Type B pancreatic cell (in vitro differentiated cells): Measurements from ENCODE around the gene HARS2. TPM values are rescaled to one million over a fixed set of nuclear protein-coding genes. Genes with fewer than 3 reads are reported as not detected.

Experiments used
- DNase-seq: peaks from one replicate; pipeline ENCODE4 v3.0.0; 2021; ENCODE audit warnings: mixed read lengths; ENCODE audit not compliant: unreplicated experiment; ENCODE audit errors: extremely low spot score
- H3K27ac Mint-ChIP-seq: 2 replicates; pipeline ENCODE4 v1.8.0; 2021; ENCODE audit warnings: mild to moderate bottlenecking, mixed read lengths
- H3K27me3 Mint-ChIP-seq: 2 replicates; pipeline ENCODE4 v1.8.0; 2021; ENCODE audit warnings: mixed read lengths
- H3K36me3 Mint-ChIP-seq: 2 replicates; pipeline ENCODE4 v1.8.0; 2021; ENCODE audit warnings: mixed read lengths
- H3K4me1 Mint-ChIP-seq: one replicate; pipeline ENCODE4 v1.8.0; 2021; ENCODE audit warnings: mixed read lengths; ENCODE audit not compliant: unreplicated experiment
- H3K4me3 Mint-ChIP-seq: 2 replicates; pipeline ENCODE4 v1.8.0; 2021; ENCODE audit warnings: mild to moderate bottlenecking, mixed read lengths
- H3K9me3 Mint-ChIP-seq: 2 replicates; pipeline ENCODE4 v1.8.0; 2021; ENCODE audit warnings: mixed read lengths
- CTCF ChIP-seq: fragments of 200-600 bp; sonication (generic); conservative IDR thresholded peaks from 2 replicates; pipeline ENCODE4 v1.5.0; 2021; ENCODE audit warnings: antibody characterized with exemption, mild to moderate bottlenecking
- microRNA-seq: library from miRNA; unstranded; fragments of <30 nt; microRNA quantifications from one replicate; pipeline ENCODE4, GENCODE V29; 2020
- total RNA-seq: library from RNA; stranded (reverse); gene quantifications from 2 replicates; pipeline ENCODE4 v1.2.1, GENCODE V29; 2021; ENCODE audit warnings: low replicate concordance

The HARS2 gene
- total RNA-seq, 1 donor from 2014 or later, result 39.3 TPM

DNA sequence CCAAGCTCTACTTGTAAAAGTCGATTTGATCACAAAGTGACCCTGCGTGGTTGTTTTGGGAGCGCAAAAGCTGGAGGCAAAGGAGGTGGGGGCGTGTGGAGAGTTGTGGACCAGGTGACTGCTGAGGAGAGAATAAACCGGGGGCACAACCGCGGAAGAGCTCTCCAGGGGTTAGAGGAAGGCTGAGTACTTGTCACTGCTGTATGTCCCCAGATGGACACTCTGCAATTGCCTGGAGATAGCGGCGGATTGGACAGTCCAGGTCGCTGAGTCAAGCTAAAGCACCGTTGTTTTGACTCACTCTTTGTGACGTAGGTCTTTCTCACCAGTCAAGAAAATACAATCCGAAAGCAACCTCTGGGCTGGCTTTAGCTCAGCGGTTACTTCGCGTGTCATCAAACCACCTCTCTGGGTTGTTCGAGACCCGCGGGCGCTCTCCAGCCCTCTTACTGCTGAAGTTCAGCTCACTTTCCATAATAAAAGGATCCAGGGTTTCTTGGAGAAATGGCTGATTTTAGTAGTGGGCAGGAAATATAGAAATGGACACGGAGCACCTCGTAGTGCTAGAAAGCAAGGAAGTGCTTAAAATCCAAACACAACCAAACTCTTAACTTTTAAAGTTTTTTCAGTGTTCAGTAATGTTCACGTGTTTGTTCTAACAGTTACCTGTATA is 34.7 kb downstream of the HARS2 start:
- DNase-seq, result peak; percentile 76
- no peak for TF ChIP-seq CTCF

DNA sequence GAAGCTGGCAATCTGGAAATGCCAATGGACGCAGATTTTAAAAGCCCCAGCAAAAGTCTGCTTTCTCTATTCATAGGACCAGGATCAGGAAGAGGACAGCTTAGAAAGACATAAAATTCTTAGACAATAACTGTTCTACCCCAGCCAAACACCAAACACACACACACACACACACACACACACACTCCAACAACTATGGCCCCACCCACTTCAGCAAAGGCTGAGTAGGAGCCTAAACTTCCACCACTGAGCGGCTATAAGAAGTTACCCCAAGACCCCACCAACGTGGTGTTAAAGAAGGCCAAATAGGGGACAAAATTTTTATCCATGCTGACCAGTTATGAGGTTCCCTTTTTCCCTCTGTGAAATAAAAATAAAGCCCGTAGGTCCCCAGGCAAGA is 41.8 kb downstream of the HARS2 start:
- Mint-ChIP-seq H3K27me3 (peaks cover 34% of the 10 kb centered on the region), H3K9me3 (no peaks in the 10 kb centered on the region), H3K36me3 (no peaks in the 10 kb centered on the region), H3K4me3 (no peak overlapping the region), H3K27ac (no peak overlapping the region), H3K4me1 (no peaks in the 10 kb centered on the region)
- DNase-seq, result no peak
- TF ChIP-seq CTCF, result no peak

More for the DNA sequence above, 34.7 kb downstream of the HARS2 start:
- no peaks in the 10 kb centered on the region for H3K4me1 Mint-ChIP-seq
- no peaks in the 10 kb centered on the region for H3K9me3 Mint-ChIP-seq
- peaks cover 18% of the 10 kb centered on the region for H3K27me3 Mint-ChIP-seq
- peak overlapping the region; percentile 71 for H3K27ac Mint-ChIP-seq
- no peaks in the 10 kb centered on the region for H3K36me3 Mint-ChIP-seq
- peak overlapping the region; percentile 85 for H3K4me3 Mint-ChIP-seq

DNA sequence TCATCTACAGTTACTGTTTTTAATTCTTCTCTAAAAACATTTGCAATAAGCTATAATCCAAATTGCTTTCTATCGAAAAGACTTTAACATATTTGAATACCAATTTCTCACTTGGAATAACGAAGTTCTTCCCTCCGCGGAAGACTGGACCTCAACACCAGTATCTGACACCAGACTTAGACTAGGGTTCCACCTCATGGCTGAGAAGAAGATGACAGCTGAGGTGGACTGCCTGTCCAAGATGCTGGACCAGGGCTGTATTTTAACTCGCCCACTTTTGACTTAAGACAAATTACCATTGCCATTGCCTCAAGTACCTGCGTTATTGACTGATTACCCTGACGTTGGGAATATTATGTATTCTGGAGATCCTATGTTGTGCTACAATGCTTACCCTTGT is 43.1 kb downstream of the HARS2 start:
- H3K4me3 Mint-ChIP-seq, result no peak overlapping the region
- TF ChIP-seq CTCF, result peak; percentile 48

DNA sequence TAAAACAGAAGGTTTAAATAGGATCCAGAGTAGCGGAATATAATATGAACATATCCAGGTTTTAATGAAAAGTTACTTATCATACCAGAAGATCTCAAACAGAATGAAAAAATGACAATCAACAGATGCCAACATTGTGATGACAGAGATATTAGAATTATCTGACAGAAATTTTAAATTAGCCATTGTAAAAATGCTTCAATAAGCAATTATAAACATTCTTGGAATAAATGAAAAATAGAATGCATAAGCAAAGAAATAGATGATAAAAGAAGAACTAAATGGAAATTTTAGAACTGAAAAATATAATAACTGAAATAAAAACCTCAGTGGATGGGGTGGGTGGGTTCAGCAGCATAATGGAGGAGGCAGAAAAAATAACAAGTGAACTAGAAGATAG is 46.2 kb downstream of the HARS2 start:
- Mint-ChIP-seq H3K4me3 (no peak overlapping the region), H3K9me3 (no peaks in the 10 kb centered on the region), H3K27ac (no peak overlapping the region), H3K36me3 (no peaks in the 10 kb centered on the region), H3K27me3 (peaks cover 33% of the 10 kb centered on the region), H3K4me1 (no peaks in the 10 kb centered on the region)
- DNase-seq, result no peak
- no peak for TF ChIP-seq CTCF

More for the DNA sequence above, 43.1 kb downstream of the HARS2 start:
- Mint-ChIP-seq H3K27ac (no peak overlapping the region), H3K27me3 (peaks cover 32% of the 10 kb centered on the region), H3K36me3 (no peaks in the 10 kb centered on the region), H3K4me1 (no peaks in the 10 kb centered on the region), H3K9me3 (no peaks in the 10 kb centered on the region)
- DNase-seq, result no peak

DNA sequence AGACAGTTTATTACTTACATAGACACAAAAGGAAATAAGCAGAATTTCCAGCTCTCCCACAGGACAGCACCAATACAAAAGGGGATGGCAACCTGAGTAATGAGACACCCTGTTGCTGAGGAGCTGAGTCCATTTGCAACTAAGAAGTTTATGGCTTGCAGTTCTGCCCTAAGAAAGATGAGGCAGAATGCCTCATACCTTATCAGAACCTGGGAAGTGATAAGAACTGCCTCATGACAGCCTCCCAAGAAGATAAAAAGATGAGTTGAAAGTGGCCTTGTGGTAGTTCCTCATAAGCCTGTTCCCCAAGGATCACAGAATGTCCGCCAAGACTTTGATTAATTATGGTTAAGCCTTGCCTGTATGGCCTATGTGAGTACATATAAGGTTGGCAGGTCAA is 50.7 kb downstream of the HARS2 start:
- no peak overlapping the region for H3K27ac Mint-ChIP-seq
- H3K4me1 Mint-ChIP-seq, result no peaks in the 10 kb centered on the region
- no peaks in the 10 kb centered on the region for H3K36me3 Mint-ChIP-seq
- no peak for TF ChIP-seq CTCF
- no peaks in the 10 kb centered on the region for H3K9me3 Mint-ChIP-seq
- no peak overlapping the region for H3K4me3 Mint-ChIP-seq
- H3K27me3 Mint-ChIP-seq, result peaks cover 9% of the 10 kb centered on the region
- no peak for DNase-seq

Small RNA genes lying within 50 kb of the gene (microRNA-seq; reads per million reads assigned to microRNA genes)
- not detected for gene MIR3655

Other genes starting within 250 kb of the HARS2 start
- gene EIF4EBP3, start 143.8 kb upstream of the HARS2 start, total RNA-seq, result 4.8 and 8.4 TPM in 2 replicates
- gene SRA1, start 134.0 kb upstream of the HARS2 start, total RNA-seq, result 32.9 and 36.3 TPM in 2 replicates
- 26.9 and 61.4 TPM in 2 replicates for gene APBB3, start 126.9 kb upstream of the HARS2 start, total RNA-seq
- gene SLC35A4, start 126.6 kb upstream of the HARS2 start, total RNA-seq, result 82.6 and 85.8 TPM in 2 replicates
- 0.17 TPM in 1 of 2 replicates, not detected in the other for gene CD14, start 58.3 kb upstream of the HARS2 start, total RNA-seq
- 26.2 and 29.4 TPM in 2 replicates for gene TMCO6, start 52.0 kb upstream of the HARS2 start, total RNA-seq
- gene NDUFA2, start 43.8 kb upstream of the HARS2 start, total RNA-seq, result 65.0 and 66.4 TPM in 2 replicates
- gene IK, start 43.6 kb upstream of the HARS2 start, total RNA-seq, result 81.9 and 100 TPM in 2 replicates
- gene WDR55, start 26.6 kb upstream of the HARS2 start, total RNA-seq, result 29.4 and 32.4 TPM in 2 replicates
- 1.6 and 2.6 TPM in 2 replicates for gene DND1, start 17.9 kb upstream of the HARS2 start, total RNA-seq
- gene HARS1, start 85 bp upstream of the HARS2 start, total RNA-seq, result 55.3 and 67.7 TPM in 2 replicates
- gene ZMAT2, start 9.0 kb downstream of the HARS2 start, total RNA-seq, result 57.4 and 59.0 TPM in 2 replicates
- gene PCDHA1, start 94.7 kb downstream of the HARS2 start, total RNA-seq, result 0.45 TPM in 1 of 2 replicates, not detected in the other
- gene PCDHA2, start 103.4 kb downstream of the HARS2 start, total RNA-seq, result 1.0 and 3.3 TPM in 2 replicates
- 0.24 and 2.6 TPM in 2 replicates for gene PCDHA3, start 109.6 kb downstream of the HARS2 start, total RNA-seq
- gene PCDHA4, start 115.6 kb downstream of the HARS2 start, total RNA-seq, result 10.7 and 17.7 TPM in 2 replicates
- gene PCDHA5, start 130.2 kb downstream of the HARS2 start, total RNA-seq, result 0.97 and 2.1 TPM in 2 replicates
- 9.3 and 9.6 TPM in 2 replicates for gene PCDHA6, start 136.5 kb downstream of the HARS2 start, total RNA-seq
- 2.5 and 6.9 TPM in 2 replicates for gene PCDHA7, start 142.8 kb downstream of the HARS2 start, total RNA-seq
- gene PCDHA8, start 149.7 kb downstream of the HARS2 start, total RNA-seq, result 2.9 TPM in 2 replicates
- gene PCDHA9, start 156.9 kb downstream of the HARS2 start, total RNA-seq, result 1.5 and 2.5 TPM in 2 replicates
- 9.9 and 20.3 TPM in 2 replicates for gene PCDHA10, start 164.4 kb downstream of the HARS2 start, total RNA-seq
- gene PCDHA11, start 177.5 kb downstream of the HARS2 start, total RNA-seq, result 5.2 and 8.1 TPM in 2 replicates
- gene PCDHA12, start 183.9 kb downstream of the HARS2 start, total RNA-seq, result 10.2 and 27.3 TPM in 2 replicates
- gene PCDHA13, start 190.7 kb downstream of the HARS2 start, total RNA-seq, result 2.6 and 5.1 TPM in 2 replicates
- gene PCDHAC1, start 234.8 kb downstream of the HARS2 start, total RNA-seq, result 6.7 and 9.2 TPM in 2 replicates